Measurements from ENCODE around the gene RAPSN.

The RAPSN gene

DNA sequence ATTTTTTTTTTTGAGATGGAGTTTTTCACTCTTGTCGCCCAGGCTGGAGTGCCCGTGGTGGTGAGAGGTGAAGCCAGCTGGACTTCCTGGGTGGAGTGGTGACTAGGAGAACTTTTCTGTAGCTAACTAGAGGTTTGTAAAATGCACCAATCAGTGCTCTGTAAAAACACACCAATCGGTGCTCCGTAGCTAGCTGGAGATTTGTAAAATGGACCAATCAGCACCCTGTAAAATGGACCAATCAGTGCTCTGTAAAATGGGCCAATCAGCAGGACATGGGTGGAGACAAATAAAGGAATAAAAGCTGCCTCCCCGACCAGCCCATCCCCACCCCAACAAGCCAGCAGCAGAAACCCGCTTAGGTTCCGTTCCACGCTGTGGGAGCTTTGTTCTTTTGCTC lies 4.4 kb upstream of the RAPSN start:
- Histone ChIP-seq H3K4me1 (no peaks in the 10 kb centered on the region), H3K9me3 (no peaks in the 10 kb centered on the region), H3K36me3 (no peaks in the 10 kb centered on the region), H3K27ac (no peak overlapping the region), H3K27me3 (no peaks in the 10 kb centered on the region), H3K4me3 (no peak overlapping the region)
- TF ChIP-seq, protein P1, sequence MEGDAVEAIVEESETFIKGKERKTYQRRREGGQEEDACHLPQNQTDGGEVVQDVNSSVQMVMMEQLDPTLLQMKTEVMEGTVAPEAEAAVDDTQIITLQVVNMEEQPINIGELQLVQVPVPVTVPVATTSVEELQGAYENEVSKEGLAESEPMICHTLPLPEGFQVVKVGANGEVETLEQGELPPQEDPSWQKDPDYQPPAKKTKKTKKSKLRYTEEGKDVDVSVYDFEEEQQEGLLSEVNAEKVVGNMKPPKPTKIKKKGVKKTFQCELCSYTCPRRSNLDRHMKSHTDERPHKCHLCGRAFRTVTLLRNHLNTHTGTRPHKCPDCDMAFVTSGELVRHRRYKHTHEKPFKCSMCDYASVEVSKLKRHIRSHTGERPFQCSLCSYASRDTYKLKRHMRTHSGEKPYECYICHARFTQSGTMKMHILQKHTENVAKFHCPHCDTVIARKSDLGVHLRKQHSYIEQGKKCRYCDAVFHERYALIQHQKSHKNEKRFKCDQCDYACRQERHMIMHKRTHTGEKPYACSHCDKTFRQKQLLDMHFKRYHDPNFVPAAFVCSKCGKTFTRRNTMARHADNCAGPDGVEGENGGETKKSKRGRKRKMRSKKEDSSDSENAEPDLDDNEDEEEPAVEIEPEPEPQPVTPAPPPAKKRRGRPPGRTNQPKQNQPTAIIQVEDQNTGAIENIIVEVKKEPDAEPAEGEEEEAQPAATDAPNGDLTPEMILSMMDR (IDR thresholded peaks at IDR 0.05): no peak
- no peak for DNase-seq
- intact Hi-C loops (cut with DNase I; ENCODE audit: low total_unique reads): no loop called here

DNA sequence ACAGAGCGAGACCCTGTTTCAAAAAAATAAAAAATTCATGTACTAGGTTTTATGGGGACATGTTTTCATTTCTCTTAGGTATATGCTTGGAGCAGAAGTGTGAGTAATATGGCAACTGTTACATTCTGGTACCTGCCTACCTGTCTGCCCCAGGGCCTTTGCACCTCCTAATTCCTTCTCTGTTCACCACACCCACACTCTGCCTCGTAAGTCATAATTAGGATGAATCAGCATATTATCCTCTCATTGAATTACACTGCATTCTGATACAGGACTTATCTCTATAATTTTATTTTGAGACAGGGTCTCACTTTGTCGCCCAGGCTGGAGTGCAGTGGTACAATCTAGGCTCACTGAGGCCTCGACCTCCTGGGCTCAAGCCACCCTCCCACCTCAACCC lies 3.1 kb upstream of the RAPSN start:
- TF ChIP-seq, protein P1 (IDR thresholded peaks at IDR 0.05): no peak
- Histone ChIP-seq H3K27ac (no peak overlapping the region), H3K9me3 (no peaks in the 10 kb centered on the region), H3K27me3 (no peaks in the 10 kb centered on the region), H3K36me3 (no peaks in the 10 kb centered on the region), H3K4me1 (no peaks in the 10 kb centered on the region), H3K4me3 (no peak overlapping the region)
- no peak for DNase-seq
- intact Hi-C loops (cut with DNase I; ENCODE audit: low total_unique reads): no loop called here

DNA sequence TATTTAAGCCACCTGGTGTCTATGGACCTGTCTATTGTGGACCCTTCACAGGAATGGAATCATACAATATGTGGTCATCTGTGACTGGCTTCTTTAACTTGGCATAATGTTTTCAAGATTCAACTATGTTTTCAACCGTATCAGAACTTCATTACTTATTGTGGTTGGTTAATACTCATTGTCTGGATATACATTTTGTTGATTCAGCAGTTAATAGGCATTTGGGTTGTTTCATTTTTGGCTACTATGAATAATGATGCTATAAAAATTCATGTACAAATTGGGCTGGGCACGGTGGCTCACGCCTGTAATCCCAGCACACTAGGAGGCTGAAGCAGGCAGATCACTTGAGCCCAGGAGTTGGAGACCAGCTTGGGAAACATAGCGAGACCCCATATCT lies 2.5 kb upstream of the RAPSN start:
- no peak overlapping the region for H3K27ac ChIP-seq
- no peak overlapping the region for H3K4me3 ChIP-seq
- no peaks in the 10 kb centered on the region for H3K27me3 ChIP-seq
- TF ChIP-seq, protein P1 (IDR thresholded peaks at IDR 0.05): no peak
- intact Hi-C loops (cut with DNase I; ENCODE audit: low total_unique reads): no loop called here
- no peak for DNase-seq
- H3K36me3 ChIP-seq: no peaks in the 10 kb centered on the region
- no peaks in the 10 kb centered on the region for H3K4me1 ChIP-seq
- no peaks in the 10 kb centered on the region for H3K9me3 ChIP-seq

DNA sequence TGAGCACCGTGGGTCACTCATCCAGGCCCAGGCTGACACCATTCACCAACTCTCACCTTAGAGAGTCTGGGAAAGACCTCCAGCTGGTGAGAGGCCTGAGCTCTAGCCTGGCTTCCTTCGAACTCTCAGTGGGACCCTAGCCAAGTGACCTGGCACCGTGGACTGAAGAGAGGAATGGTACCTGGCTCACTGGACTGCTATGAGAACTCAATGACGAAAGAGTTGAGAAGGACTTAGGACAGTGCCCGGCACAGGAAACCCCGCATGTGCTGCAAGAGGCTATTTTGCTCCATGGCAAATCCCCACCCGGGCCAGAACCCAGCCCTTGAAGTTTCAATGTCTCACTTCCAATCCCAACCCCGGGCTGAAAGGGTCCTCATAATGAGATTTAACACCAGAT lies 605 bp upstream of the RAPSN start:
- no peaks in the 10 kb centered on the region for H3K36me3 ChIP-seq
- intact Hi-C loops (cut with DNase I; ENCODE audit: low total_unique reads): loop anchor here (5.0 kb wide), 1 partner anchor 72 kb away; the partner anchor contains the start of gene SPI1
- H3K4me3 ChIP-seq: no peak overlapping the region
- H3K4me1 ChIP-seq: no peaks in the 10 kb centered on the region
- no peaks in the 10 kb centered on the region for H3K27me3 ChIP-seq
- TF ChIP-seq, protein P1 (IDR thresholded peaks at IDR 0.05): no peak
- H3K9me3 ChIP-seq: no peaks in the 10 kb centered on the region
- no peak for DNase-seq
- H3K27ac ChIP-seq: no peak overlapping the region

DNA sequence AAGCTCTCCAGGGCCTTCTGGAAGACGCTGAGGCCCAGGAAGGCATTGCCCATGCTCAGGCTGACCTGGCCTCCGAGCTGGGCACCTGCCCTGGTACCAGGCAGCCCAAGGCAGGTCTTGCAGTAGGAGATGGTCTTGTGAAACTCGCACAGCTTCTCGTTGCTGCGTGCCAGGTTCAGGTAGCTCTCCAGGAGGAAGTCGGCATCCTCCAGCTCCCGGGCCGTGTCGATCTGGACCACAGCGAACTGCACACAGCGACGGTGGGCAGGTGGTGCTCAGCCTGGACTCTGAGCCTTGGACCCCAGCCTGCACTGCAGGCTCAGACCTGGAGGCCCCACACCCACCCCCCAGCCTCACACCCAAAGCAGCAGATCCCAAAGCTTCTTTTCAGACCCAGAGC lies 1.0 kb downstream of the RAPSN start:
- Histone ChIP-seq H3K27ac (no peak overlapping the region), H3K36me3 (no peaks in the 10 kb centered on the region), H3K4me3 (no peak overlapping the region), H3K4me1 (no peaks in the 10 kb centered on the region), H3K27me3 (no peaks in the 10 kb centered on the region), H3K9me3 (no peaks in the 10 kb centered on the region)
- no peak for DNase-seq
- intact Hi-C loops (cut with DNase I; ENCODE audit: low total_unique reads): loop anchor here (5.0 kb wide), 1 partner anchor 71 kb away; the partner anchor contains the start of gene SPI1
- TF ChIP-seq, protein P1 (IDR thresholded peaks at IDR 0.05): no peak

DNA sequence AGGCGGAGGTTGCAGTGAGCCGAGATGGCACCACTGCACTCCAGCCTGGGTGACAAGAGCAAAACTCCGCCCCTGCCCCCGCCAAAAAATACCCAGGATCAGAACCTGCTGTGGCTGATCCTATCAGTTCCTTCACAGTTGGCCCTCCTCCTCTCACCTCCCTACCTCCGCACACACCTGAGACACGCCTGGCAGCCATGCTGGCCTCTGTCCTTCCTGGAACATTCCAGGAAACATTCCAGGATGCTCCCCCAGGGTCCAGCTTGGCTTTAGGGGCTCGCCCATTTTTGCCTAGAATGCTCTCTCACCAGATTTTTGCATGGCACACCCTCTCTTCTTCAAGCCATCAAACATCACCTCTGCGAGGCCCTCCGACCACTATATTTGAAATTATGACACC lies 2.1 kb downstream of the RAPSN start:
- Histone ChIP-seq H3K4me1 (no peaks in the 10 kb centered on the region), H3K4me3 (no peak overlapping the region), H3K36me3 (no peaks in the 10 kb centered on the region), H3K27me3 (no peaks in the 10 kb centered on the region), H3K9me3 (no peaks in the 10 kb centered on the region), H3K27ac (no peak overlapping the region)
- intact Hi-C loops (cut with DNase I; ENCODE audit: low total_unique reads): loop anchor here (5.0 kb wide), 1 partner anchor 70 kb away; the partner anchor contains the start of gene SPI1
- no peak for DNase-seq
- TF ChIP-seq, protein P1 (IDR thresholded peaks at IDR 0.05): no peak

Measured in tibial artery (tissue), 4 donors.